Measurements from ENCODE around the gene MDFIC. TPM values are rescaled to one million over a fixed set of nuclear protein-coding genes. Genes with fewer than 3 reads are reported as not detected.

The MDFIC gene
- total and polyA plus RNA-seq, 4 experiments from 2014 or later: 68.1 to 194 (median 129) TPM

GRCh38 chr7:115034515-115034914, 112.6 kb downstream of the MDFIC start:
- intact Hi-C loops (cut with micrococcal nuclease): no loop called here
- H3K9me3 ChIP-seq (ENCODE audit: control insufficient read depth in 1 of 2, low read length in 2 of 2): no peaks in the 10 kb centered on the region
- no peak for DNase-seq
- H3K4me1 ChIP-seq (ENCODE audit: insufficient read depth, low read length): no peaks in the 10 kb centered on the region
- no peak overlapping the region for H3K27ac ChIP-seq (ENCODE audit: low read depth, low read length)
- CTCF ChIA-PET (ENCODE audit: partially characterized antibody): no interaction called here
- H3K4me1 Mint-ChIP-seq: peaks cover 8 to 12% (median 9%) of the 10 kb centered on the region in 4 donors
- H3K27me3 ChIP-seq (ENCODE audit: insufficient read depth, low read length): no peaks in the 10 kb centered on the region
- H3K27ac Mint-ChIP-seq: no peak overlapping the region
- H3K27me3 Mint-ChIP-seq: no peaks in the 10 kb centered on the region
- H3K36me3 ChIP-seq (ENCODE audit: insufficient read depth, low read length): no peaks in the 10 kb centered on the region
- no peak overlapping the region for H3K4me3 ChIP-seq (ENCODE audit: low read length in 2 of 2)
- no peak overlapping the region for H3K4me3 Mint-ChIP-seq
- H3K36me3 Mint-ChIP-seq: peaks cover 0 to 5% of the 10 kb centered on the region in 2 donors
- POLR2A ChIA-PET (ENCODE audit: partially characterized antibody): no interaction called here
- peaks cover 0 to 2% (median 0%) of the 10 kb centered on the region in 8 donors for H3K9me3 Mint-ChIP-seq

- H3K27ac Mint-ChIP-seq: peak overlapping the region in 1 of 7 donors; percentile 1
- CTCF ChIA-PET (ENCODE audit: partially characterized antibody): no interaction called here
- H3K4me1 Mint-ChIP-seq: peaks cover 8 to 12% (median 9%) of the 10 kb centered on the region in 4 donors
- intact Hi-C loops (cut with micrococcal nuclease): no loop called here
- H3K27me3 Mint-ChIP-seq: no peaks in the 10 kb centered on the region
- no peak for DNase-seq
- H3K4me3 Mint-ChIP-seq: peak overlapping the region in 6 of 8 donors; percentile 1 to 41 (median 26)
- Histone ChIP-seq H3K4me3 (ENCODE audit: low read length in 2 of 2) (no peak overlapping the region), H3K9me3 (ENCODE audit: control insufficient read depth in 1 of 2, low read length in 2 of 2) (no peaks in the 10 kb centered on the region), H3K36me3 (ENCODE audit: insufficient read depth, low read length) (no peaks in the 10 kb centered on the region), H3K27ac (ENCODE audit: low read depth, low read length) (no peak overlapping the region), H3K4me1 (ENCODE audit: insufficient read depth, low read length) (no peaks in the 10 kb centered on the region), H3K27me3 (ENCODE audit: insufficient read depth, low read length) (no peaks in the 10 kb centered on the region)
- no peaks in the 10 kb centered on the region for H3K36me3 Mint-ChIP-seq
- POLR2A ChIA-PET (ENCODE audit: partially characterized antibody): no interaction called here
- H3K9me3 Mint-ChIP-seq: peaks cover 0 to 2% (median 0%) of the 10 kb centered on the region in 8 donors
Measured at GRCh38 chr7:115037128-115037802, 115.4 kb downstream of the MDFIC start.

DNA sequence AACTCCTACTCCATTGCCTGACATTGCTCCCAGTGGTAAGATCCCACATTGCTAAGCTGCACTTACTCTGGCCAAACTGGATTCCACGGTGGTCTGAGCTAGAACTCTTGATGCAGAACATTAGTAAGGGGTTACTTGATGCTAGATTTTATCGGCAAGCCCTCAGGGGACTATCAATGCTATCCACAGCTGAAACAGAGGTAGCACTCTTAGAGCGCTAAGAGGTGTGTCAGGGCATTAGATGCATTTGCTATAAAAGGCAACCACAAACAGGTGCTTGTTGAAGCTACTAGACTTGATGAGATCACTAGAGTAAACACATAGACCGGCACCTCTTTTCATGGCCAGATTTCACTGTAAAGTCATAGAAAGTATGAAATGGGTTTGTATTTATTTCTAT, 116.3 kb downstream of the MDFIC start:
- ChIA-PET POLR2A (ENCODE audit: partially characterized antibody) (no interaction called here), CTCF (ENCODE audit: partially characterized antibody) (no interaction called here)
- H3K36me3 ChIP-seq (ENCODE audit: insufficient read depth, low read length): no peaks in the 10 kb centered on the region
- no peak overlapping the region for H3K27ac Mint-ChIP-seq
- no peak overlapping the region for H3K4me3 Mint-ChIP-seq
- H3K9me3 Mint-ChIP-seq: peaks cover 0 to 2% (median 0%) of the 10 kb centered on the region in 8 donors
- no peaks in the 10 kb centered on the region for H3K27me3 ChIP-seq (ENCODE audit: insufficient read depth, low read length)
- intact Hi-C loops (cut with micrococcal nuclease): no loop called here
- H3K27ac ChIP-seq (ENCODE audit: low read depth, low read length): no peak overlapping the region
- no peaks in the 10 kb centered on the region for H3K4me1 ChIP-seq (ENCODE audit: insufficient read depth, low read length)
- no peaks in the 10 kb centered on the region for H3K36me3 Mint-ChIP-seq
- H3K9me3 ChIP-seq (ENCODE audit: control insufficient read depth in 1 of 2, low read length in 2 of 2): no peaks in the 10 kb centered on the region
- peaks cover 8 to 12% (median 9%) of the 10 kb centered on the region in 4 donors for H3K4me1 Mint-ChIP-seq
- H3K4me3 ChIP-seq (ENCODE audit: low read length in 2 of 2): no peak overlapping the region
- no peaks in the 10 kb centered on the region for H3K27me3 Mint-ChIP-seq
- no peak for DNase-seq

DNA sequence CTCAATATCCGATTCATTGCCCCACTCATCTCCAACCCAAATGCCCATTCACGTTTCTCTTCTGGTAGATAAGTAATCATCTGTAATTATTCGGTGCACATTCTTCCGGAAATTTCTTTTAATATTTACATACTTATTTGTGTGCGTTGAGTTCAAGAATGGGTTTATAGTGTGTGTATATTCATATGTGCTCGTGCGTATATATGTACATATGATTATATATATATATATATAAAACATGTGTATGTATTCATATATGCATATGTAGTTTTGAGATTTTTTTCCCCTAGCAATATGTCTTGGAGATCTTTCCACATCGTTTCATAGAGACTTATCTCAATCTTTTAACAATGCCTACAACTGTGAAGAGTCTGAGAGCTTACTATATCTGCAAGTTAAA, 118.2 kb downstream of the MDFIC start:
- Histone ChIP-seq H3K4me1 (ENCODE audit: insufficient read depth, low read length) (no peaks in the 10 kb centered on the region), H3K27ac (ENCODE audit: low read depth, low read length) (no peak overlapping the region), H3K9me3 (ENCODE audit: control insufficient read depth in 1 of 2, low read length in 2 of 2) (no peaks in the 10 kb centered on the region), H3K4me3 (ENCODE audit: low read length in 2 of 2) (no peak overlapping the region), H3K36me3 (ENCODE audit: insufficient read depth, low read length) (no peaks in the 10 kb centered on the region), H3K27me3 (ENCODE audit: insufficient read depth, low read length) (no peaks in the 10 kb centered on the region)
- no peaks in the 10 kb centered on the region for H3K36me3 Mint-ChIP-seq
- H3K27ac Mint-ChIP-seq: no peak overlapping the region
- no peak overlapping the region for H3K4me3 Mint-ChIP-seq
- POLR2A ChIA-PET (ENCODE audit: partially characterized antibody): no interaction called here
- DNase-seq: no peak
- CTCF ChIA-PET (ENCODE audit: partially characterized antibody): no interaction called here
- H3K4me1 Mint-ChIP-seq: peaks cover 8 to 12% (median 9%) of the 10 kb centered on the region in 4 donors
- H3K9me3 Mint-ChIP-seq: peaks cover 0 to 2% (median 0%) of the 10 kb centered on the region in 8 donors
- intact Hi-C loops (cut with micrococcal nuclease): no loop called here
- H3K27me3 Mint-ChIP-seq: no peaks in the 10 kb centered on the region

- Mint-ChIP-seq H3K27ac (no peak overlapping the region), H3K4me3 (no peak overlapping the region), H3K9me3 (peaks cover 0 to 2% (median 0%) of the 10 kb centered on the region in 8 donors), H3K27me3 (no peaks in the 10 kb centered on the region), H3K36me3 (no peaks in the 10 kb centered on the region), H3K4me1 (peaks cover 8 to 12% (median 9%) of the 10 kb centered on the region in 4 donors)
- Histone ChIP-seq H3K4me3 (ENCODE audit: low read length in 2 of 2) (no peak overlapping the region), H3K4me1 (ENCODE audit: insufficient read depth, low read length) (no peaks in the 10 kb centered on the region), H3K36me3 (ENCODE audit: insufficient read depth, low read length) (no peaks in the 10 kb centered on the region), H3K27me3 (ENCODE audit: insufficient read depth, low read length) (no peaks in the 10 kb centered on the region), H3K27ac (ENCODE audit: low read depth, low read length) (no peak overlapping the region), H3K9me3 (ENCODE audit: control insufficient read depth in 1 of 2, low read length in 2 of 2) (no peaks in the 10 kb centered on the region)
- DNase-seq: no peak
- ChIA-PET POLR2A (ENCODE audit: partially characterized antibody) (no interaction called here), CTCF (ENCODE audit: partially characterized antibody) (no interaction called here)
- intact Hi-C loops (cut with micrococcal nuclease): no loop called here
Measured at GRCh38 chr7:115040495-115040894, 118.6 kb downstream of the MDFIC start.

DNA sequence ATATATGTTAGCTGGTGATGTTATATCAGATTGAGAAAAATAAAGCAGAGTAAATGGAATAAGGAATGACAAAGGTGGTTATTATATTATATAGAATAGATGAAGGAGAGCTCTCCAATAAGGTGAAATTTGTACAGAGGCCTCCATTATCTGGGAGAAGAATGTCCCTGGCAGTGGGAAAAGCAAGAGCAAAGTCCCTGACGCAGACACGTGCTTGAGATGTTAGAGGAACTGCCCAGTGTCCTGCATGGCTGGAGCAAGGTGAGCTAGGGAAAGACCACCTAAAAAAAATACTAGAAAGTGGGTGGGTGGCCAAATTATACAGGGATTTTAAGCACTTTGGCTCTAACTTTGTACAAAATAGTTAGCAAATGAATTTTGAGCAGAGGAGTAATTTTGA, 120.7 kb downstream of the MDFIC start:
- DNase-seq: no peak
- H3K4me3 Mint-ChIP-seq: no peak overlapping the region
- H3K9me3 Mint-ChIP-seq: peaks cover 0 to 2% (median 0%) of the 10 kb centered on the region in 8 donors
- H3K9me3 ChIP-seq (ENCODE audit: control insufficient read depth in 1 of 2, low read length in 2 of 2): no peaks in the 10 kb centered on the region
- H3K27ac Mint-ChIP-seq: no peak overlapping the region
- ChIA-PET POLR2A (ENCODE audit: partially characterized antibody) (no interaction called here), CTCF (ENCODE audit: partially characterized antibody) (interaction anchor here (1.3 kb wide), 1 partner anchor 127 kb away, joined by 3 read pairs; no protein-coding TSS in a partner anchor)
- H3K27ac ChIP-seq (ENCODE audit: low read depth, low read length): no peak overlapping the region
- no peaks in the 10 kb centered on the region for H3K27me3 Mint-ChIP-seq
- H3K4me1 Mint-ChIP-seq: peaks cover 0 to 4% (median under 1%) of the 10 kb centered on the region in 4 donors
- no peaks in the 10 kb centered on the region for H3K4me1 ChIP-seq (ENCODE audit: insufficient read depth, low read length)
- no peaks in the 10 kb centered on the region for H3K36me3 Mint-ChIP-seq
- no peak overlapping the region for H3K4me3 ChIP-seq (ENCODE audit: low read length in 2 of 2)
- intact Hi-C loops (cut with micrococcal nuclease): no loop called here
- no peaks in the 10 kb centered on the region for H3K27me3 ChIP-seq (ENCODE audit: insufficient read depth, low read length)
- no peaks in the 10 kb centered on the region for H3K36me3 ChIP-seq (ENCODE audit: insufficient read depth, low read length)

- Mint-ChIP-seq H3K4me3 (no peak overlapping the region), H3K36me3 (no peaks in the 10 kb centered on the region), H3K27me3 (no peaks in the 10 kb centered on the region), H3K27ac (no peak overlapping the region), H3K9me3 (no peaks in the 10 kb centered on the region), H3K4me1 (peaks cover 0 to 2% (median 0%) of the 10 kb centered on the region in 4 donors)
- CTCF ChIA-PET (ENCODE audit: partially characterized antibody): interaction anchor here (1.3 kb wide), 1 partner anchor 128 kb away, joined by 3 read pairs; no protein-coding TSS in a partner anchor
- DNase-seq: no peak
- H3K36me3 ChIP-seq (ENCODE audit: insufficient read depth, low read length): no peaks in the 10 kb centered on the region
- H3K27me3 ChIP-seq (ENCODE audit: insufficient read depth, low read length): no peaks in the 10 kb centered on the region
- no peaks in the 10 kb centered on the region for H3K9me3 ChIP-seq (ENCODE audit: control insufficient read depth in 1 of 2, low read length in 2 of 2)
- no peak overlapping the region for H3K4me3 ChIP-seq (ENCODE audit: low read length in 2 of 2)
- POLR2A ChIA-PET (ENCODE audit: partially characterized antibody): no interaction called here
- no peaks in the 10 kb centered on the region for H3K4me1 ChIP-seq (ENCODE audit: insufficient read depth, low read length)
- intact Hi-C loops (cut with micrococcal nuclease): no loop called here
- no peak overlapping the region for H3K27ac ChIP-seq (ENCODE audit: low read depth, low read length)
Measured at GRCh38 chr7:115043605-115044004, 121.7 kb downstream of the MDFIC start.
